Glutamatergic neuron (in vitro differentiated cells): ENCODE data around the gene LRRC14B. TPM values are rescaled to one million over a fixed set of nuclear protein-coding genes. Genes with fewer than 3 reads are reported as not detected.

Experiments
- DNase-seq: peaks from one replicate; pipeline ENCODE4 v3.0.0; 2022
- H3K27ac Mint-ChIP-seq: one replicate; pipeline ENCODE4 v1.8.0; 2020; ENCODE audit warnings: mild to moderate bottlenecking, mixed read lengths, inconsistent platforms; ENCODE audit not compliant: unreplicated experiment
- H3K27me3 Mint-ChIP-seq: one replicate; pipeline ENCODE4 v1.8.0; 2020; ENCODE audit warnings: mild to moderate bottlenecking, moderate library complexity, mixed read lengths, inconsistent platforms; ENCODE audit not compliant: unreplicated experiment
- H3K36me3 Mint-ChIP-seq: one replicate; pipeline ENCODE4 v1.8.0; 2020; ENCODE audit warnings: mild to moderate bottlenecking, mixed read lengths, inconsistent platforms; ENCODE audit not compliant: unreplicated experiment
- H3K4me1 Mint-ChIP-seq: one replicate; pipeline ENCODE4 v1.8.0; 2020; ENCODE audit warnings: mild to moderate bottlenecking, low read depth, mixed read lengths, inconsistent platforms; ENCODE audit not compliant: unreplicated experiment
- H3K4me3 Mint-ChIP-seq: one replicate; pipeline ENCODE4 v1.8.0; 2020; ENCODE audit warnings: mild to moderate bottlenecking, mixed read lengths, inconsistent platforms; ENCODE audit not compliant: unreplicated experiment
- H3K9me3 Mint-ChIP-seq: one replicate; pipeline ENCODE4 v1.8.0; 2020; ENCODE audit warnings: mild to moderate bottlenecking, moderate library complexity, mixed read lengths, inconsistent platforms; ENCODE audit not compliant: unreplicated experiment
- CTCF ChIP-seq: fragments of 200-600 bp; sonication (generic); IDR thresholded peaks from one replicate; pipeline ENCODE4 v1.5.0; 2021; ENCODE audit not compliant: partially characterized antibody, unreplicated experiment
- total RNA-seq: library from RNA; stranded (reverse); fragmentation: NEBNext Ultra II Directional; extraction: Animal tissue kit (Norgen Biotek cat#: 25700); gene quantifications from one replicate; pipeline ENCODE4 v1.2.1, GENCODE V29; 2021; ENCODE audit not compliant: unreplicated experiment

LRRC14B gene
- total RNA-seq, 1 donor from 2014 or later, result not detected

GRCh38 chr5:201672-202071, 10.4 kb downstream of the LRRC14B start:
- Mint-ChIP-seq H3K4me3 (no peak overlapping the region), H3K9me3 (peaks cover 5% of the 10 kb centered on the region), H3K27ac (no peak overlapping the region), H3K4me1 (peaks cover 14% of the 10 kb centered on the region), H3K27me3 (peaks cover 2% of the 10 kb centered on the region), H3K36me3 (no peaks in the 10 kb centered on the region)
- TF ChIP-seq CTCF, result no peak
- DNase-seq, result no peak

GRCh38 chr5:203246-203930, 12.1 kb downstream of the LRRC14B start:
- no peaks in the 10 kb centered on the region for H3K36me3 Mint-ChIP-seq

GRCh38 chr5:204001-204400, 12.7 kb downstream of the LRRC14B start:
- Mint-ChIP-seq H3K9me3 (peaks cover 6% of the 10 kb centered on the region), H3K27ac (no peak overlapping the region), H3K4me3 (no peak overlapping the region), H3K4me1 (peaks cover 21% of the 10 kb centered on the region), H3K36me3 (no peaks in the 10 kb centered on the region), H3K27me3 (peaks cover 2% of the 10 kb centered on the region)
- TF ChIP-seq CTCF, result no peak
- DNase-seq, result no peak

More at GRCh38 chr5:203246-203930, 12.1 kb downstream of the LRRC14B start:
- peaks cover 6% of the 10 kb centered on the region for H3K9me3 Mint-ChIP-seq
- no peak for TF ChIP-seq CTCF
- H3K27ac Mint-ChIP-seq, result no peak overlapping the region
- no peak for DNase-seq
- peaks cover 18% of the 10 kb centered on the region for H3K4me1 Mint-ChIP-seq
- peaks cover 2% of the 10 kb centered on the region for H3K27me3 Mint-ChIP-seq
- no peak overlapping the region for H3K4me3 Mint-ChIP-seq

- DNase-seq, result no peak
- Mint-ChIP-seq H3K4me3 (no peak overlapping the region), H3K4me1 (peaks cover 21% of the 10 kb centered on the region), H3K27me3 (peaks cover 2% of the 10 kb centered on the region), H3K9me3 (peaks cover 6% of the 10 kb centered on the region), H3K27ac (peak overlapping the region; percentile 13), H3K36me3 (no peaks in the 10 kb centered on the region)
- TF ChIP-seq CTCF, result no peak
Measured at GRCh38 chr5:204462-204861, 13.2 kb downstream of the LRRC14B start.

- H3K36me3 Mint-ChIP-seq, result no peaks in the 10 kb centered on the region
- peaks cover 26% of the 10 kb centered on the region for H3K4me1 Mint-ChIP-seq
- peaks cover 7% of the 10 kb centered on the region for H3K9me3 Mint-ChIP-seq
- no peak for TF ChIP-seq CTCF
- no peak overlapping the region for H3K27ac Mint-ChIP-seq
- no peak overlapping the region for H3K4me3 Mint-ChIP-seq
- no peak for DNase-seq
- peaks cover 3% of the 10 kb centered on the region for H3K27me3 Mint-ChIP-seq
Measured at GRCh38 chr5:204966-205670, 13.8 kb downstream of the LRRC14B start.
